ENCODE data around the gene NFKBIE. TPM values are rescaled to one million over a fixed set of nuclear protein-coding genes. Genes with fewer than 3 reads are reported as not detected.

The NFKBIE gene
- total and polyA plus RNA-seq, 7 donors = 4.7 to 16.2 (median 10.0) TPM

DNA sequence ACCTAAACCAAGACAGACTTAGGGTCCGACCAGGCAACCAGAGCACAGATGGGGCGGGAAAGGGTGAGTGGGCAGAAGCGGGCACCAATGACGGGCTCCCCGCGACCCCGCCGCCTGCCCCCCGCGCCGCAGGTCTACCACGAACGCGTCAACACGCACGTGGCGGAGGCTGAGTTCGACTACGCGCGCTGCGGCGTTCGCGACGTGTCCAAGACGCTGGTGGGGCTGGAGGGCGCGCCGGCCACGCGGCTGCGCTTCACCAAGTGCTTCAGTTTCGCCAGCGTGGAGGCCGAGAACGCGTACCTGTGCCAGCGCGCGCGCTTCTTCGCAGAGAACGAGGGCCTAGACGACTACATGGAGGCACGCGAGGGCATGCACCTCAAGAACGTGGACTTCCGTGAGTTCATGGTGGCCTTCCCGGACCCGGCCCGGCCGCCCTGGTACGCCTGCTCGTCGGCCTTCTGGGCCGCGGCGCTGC is 10.0 kb upstream of the NFKBIE start:
- Histone ChIP-seq H3K27me3 (peaks cover 28 to 89% (median 70%) of the 10 kb centered on the region in 3 donors), H3K4me3 (peak overlapping the region in 3 of 4 donors; percentile 27 to 43 (median 37)), H3K4me1 (peaks cover 0 to 17% (median 13%) of the 10 kb centered on the region in 4 donors), H3K9me3 (no peaks in the 10 kb centered on the region), H3K27ac (no peak overlapping the region), H3K36me3 (no peaks in the 10 kb centered on the region)
- 82 to 84% methylated on average over 59 of the region's 59 CpGs for WGBS, 2 donors
- TF ChIP-seq POLR2A (IDR thresholded peaks at IDR 0.05) (no peak), POLR2AphosphoS5 (IDR thresholded peaks at IDR 0.05) (no peak), EP300 (IDR thresholded peaks at IDR 0.05) (no peak)
- TF ChIP-seq, protein P1, sequence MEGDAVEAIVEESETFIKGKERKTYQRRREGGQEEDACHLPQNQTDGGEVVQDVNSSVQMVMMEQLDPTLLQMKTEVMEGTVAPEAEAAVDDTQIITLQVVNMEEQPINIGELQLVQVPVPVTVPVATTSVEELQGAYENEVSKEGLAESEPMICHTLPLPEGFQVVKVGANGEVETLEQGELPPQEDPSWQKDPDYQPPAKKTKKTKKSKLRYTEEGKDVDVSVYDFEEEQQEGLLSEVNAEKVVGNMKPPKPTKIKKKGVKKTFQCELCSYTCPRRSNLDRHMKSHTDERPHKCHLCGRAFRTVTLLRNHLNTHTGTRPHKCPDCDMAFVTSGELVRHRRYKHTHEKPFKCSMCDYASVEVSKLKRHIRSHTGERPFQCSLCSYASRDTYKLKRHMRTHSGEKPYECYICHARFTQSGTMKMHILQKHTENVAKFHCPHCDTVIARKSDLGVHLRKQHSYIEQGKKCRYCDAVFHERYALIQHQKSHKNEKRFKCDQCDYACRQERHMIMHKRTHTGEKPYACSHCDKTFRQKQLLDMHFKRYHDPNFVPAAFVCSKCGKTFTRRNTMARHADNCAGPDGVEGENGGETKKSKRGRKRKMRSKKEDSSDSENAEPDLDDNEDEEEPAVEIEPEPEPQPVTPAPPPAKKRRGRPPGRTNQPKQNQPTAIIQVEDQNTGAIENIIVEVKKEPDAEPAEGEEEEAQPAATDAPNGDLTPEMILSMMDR (IDR thresholded peaks at IDR 0.05) = no peak
- intact Hi-C loops (cut with DNase I) = no loop called here
- DNase-seq = no peak

DNA sequence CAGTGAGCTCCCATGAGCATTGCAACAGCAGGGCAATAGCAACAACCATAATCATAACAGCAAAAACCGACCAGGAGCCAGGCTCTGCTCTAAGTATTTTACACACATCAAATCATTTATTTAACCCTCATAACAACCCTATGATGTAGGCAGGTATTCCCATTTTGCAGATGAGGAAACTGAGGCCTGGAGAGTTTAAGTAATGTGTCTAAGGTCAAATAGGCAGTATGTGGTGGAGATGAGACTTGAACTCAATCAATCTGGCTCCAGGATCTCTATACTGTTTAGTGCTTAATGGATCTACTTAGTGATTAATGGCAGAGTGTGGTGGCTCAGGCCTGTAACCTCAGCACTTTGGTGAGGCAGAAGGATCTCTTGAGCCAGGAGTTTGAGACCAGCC is 8.3 kb upstream of the NFKBIE start:
- Histone ChIP-seq H3K4me1 (peaks cover 0 to 21% (median 16%) of the 10 kb centered on the region in 4 donors), H3K9me3 (no peaks in the 10 kb centered on the region), H3K36me3 (no peaks in the 10 kb centered on the region), H3K27ac (no peak overlapping the region), H3K27me3 (peaks cover 30 to 99% (median 77%) of the 10 kb centered on the region in 3 donors), H3K4me3 (no peak overlapping the region)
- DNase-seq = no peak
- intact Hi-C loops (cut with DNase I) = no loop called here
- WGBS, 2 donors = 23 to 69% methylated on average over 1 of the region's 1 CpG
- no peak for TF ChIP-seq EP300 (IDR thresholded peaks at IDR 0.05)
- TF ChIP-seq POLR2A (IDR thresholded peaks at IDR 0.05) = no peak
- TF ChIP-seq, protein P1 (IDR thresholded peaks at IDR 0.05) = no peak

DNA sequence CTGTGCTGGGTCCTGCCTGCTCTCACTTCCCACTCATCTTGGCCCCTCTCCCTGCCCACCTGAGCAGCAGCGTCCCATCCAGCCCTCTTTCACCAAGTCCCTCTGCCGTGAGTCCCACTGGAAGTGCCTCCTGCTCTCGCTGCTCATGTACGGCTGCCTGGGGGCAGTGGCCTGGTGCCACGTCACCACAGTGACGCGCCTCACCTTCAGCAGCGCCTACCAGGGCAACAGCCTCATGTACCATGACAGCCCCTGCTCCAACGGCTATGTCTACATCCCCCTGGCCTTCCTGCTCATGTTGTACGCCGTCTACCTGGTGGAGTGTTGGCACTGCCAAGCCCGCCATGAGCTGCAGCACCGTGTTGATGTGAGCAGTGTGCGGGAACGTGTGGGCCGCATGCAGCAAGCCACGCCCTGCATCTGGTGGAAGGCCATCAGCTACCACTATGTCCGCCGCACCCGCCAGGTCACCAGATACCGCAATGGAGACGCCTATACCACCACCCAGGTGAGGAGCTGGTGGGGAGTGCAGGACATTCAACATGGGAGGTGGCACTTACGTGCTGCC is 7.7 kb upstream of the NFKBIE start:
- Histone ChIP-seq H3K4me3 (no peak overlapping the region), H3K36me3 (no peaks in the 10 kb centered on the region), H3K27me3 (peaks cover 30 to 99% (median 81%) of the 10 kb centered on the region in 3 donors), H3K27ac (no peak overlapping the region), H3K4me1 (peaks cover 0 to 21% (median 16%) of the 10 kb centered on the region in 4 donors), H3K9me3 (no peaks in the 10 kb centered on the region)
- TF ChIP-seq POLR2A (IDR thresholded peaks at IDR 0.05) (no peak), EP300 (IDR thresholded peaks at IDR 0.05) (no peak), POLR2AphosphoS5 (IDR thresholded peaks at IDR 0.05) (no peak)
- TF ChIP-seq, protein P1 (IDR thresholded peaks at IDR 0.05) = no peak
- intact Hi-C loops (cut with DNase I) = no loop called here
- 73 to 89% methylated on average over 23 of the region's 23 CpGs for WGBS, 2 donors
- DNase-seq = no peak

DNA sequence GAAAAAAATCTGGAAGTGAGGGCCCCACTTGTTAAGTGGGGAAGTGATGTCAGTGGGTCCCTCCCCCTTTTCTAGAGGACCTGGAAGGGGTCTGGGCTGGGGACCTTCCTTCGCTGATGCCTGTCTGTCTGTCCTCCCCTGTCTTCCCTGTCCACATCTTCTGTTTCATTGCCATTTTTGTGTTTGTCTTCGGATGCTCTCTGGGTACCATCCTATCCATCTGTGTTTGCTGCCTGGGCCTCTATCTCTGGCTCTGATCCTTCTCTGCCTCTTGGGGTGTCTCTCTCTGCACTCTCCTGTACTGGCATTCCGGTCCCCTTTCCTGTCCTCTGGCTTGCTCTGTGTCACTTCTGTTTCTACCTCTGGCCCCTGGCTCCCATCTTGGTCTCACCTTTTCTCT is 7.2 kb upstream of the NFKBIE start:
- H3K4me3 ChIP-seq = no peak overlapping the region
- H3K27ac ChIP-seq = no peak overlapping the region
- intact Hi-C loops (cut with DNase I) = no loop called here
- WGBS, 2 donors = 80 to 87% methylated on average over 3 of the region's 3 CpGs
- TF ChIP-seq, protein P1 (IDR thresholded peaks at IDR 0.05) = no peak
- TF ChIP-seq POLR2AphosphoS5 (IDR thresholded peaks at IDR 0.05) (no peak), POLR2A (IDR thresholded peaks at IDR 0.05) (no peak), EP300 (IDR thresholded peaks at IDR 0.05) (no peak)
- H3K27me3 ChIP-seq = peaks cover 30 to 96% (median 81%) of the 10 kb centered on the region in 3 donors
- no peak for DNase-seq
- H3K9me3 ChIP-seq = no peaks in the 10 kb centered on the region
- no peaks in the 10 kb centered on the region for H3K36me3 ChIP-seq
- H3K4me1 ChIP-seq = peaks cover 0 to 21% (median 16%) of the 10 kb centered on the region in 4 donors
